DND-41 (cell line): Measurements from ENCODE around the gene DYRK2.

Experiments used
- CTCF ChIP-seq: IDR thresholded peaks from 2 replicates; pipeline ENCODE4 v1.5.1; 2012; ENCODE audit warnings: borderline replicate concordance, low read length, moderate library complexity, mild to moderate bottlenecking; ENCODE audit not compliant: poor library complexity, severe bottlenecking; ENCODE audit errors: extremely low read depth
- EZH2 ChIP-seq: IDR thresholded peaks from 3 replicates; pipeline ENCODE4 v1.6.1; 2012; ENCODE audit warnings: borderline replicate concordance, low read depth, mild to moderate bottlenecking, moderate library complexity, low read length, inconsistent platforms; ENCODE audit not compliant: severe bottlenecking

GRCh38 chr12:67633708-67634107, 14.8 kb upstream of the DYRK2 start:
- TF ChIP-seq CTCF (no peak), EZH2 (no peak)
